Frontal cortex (tissue), 4 donors: ENCODE results near the gene ZNF774. TPM values are rescaled to one million over a fixed set of nuclear protein-coding genes. Genes with fewer than 3 reads are reported as not detected.
"Not testable (repeated sequence)": the region's sequence is repeated elsewhere in the genome, so short reads cannot be mapped to it uniquely, and the experiment has no call there.

Experiments used
- DNase-seq, 2 donors: peaks; one replicate each; pipeline ENCODE4 v3.0.0; 2012; ENCODE audit warnings: low spot score in 2 of 2
- FAIRE-seq: peaks from 2 replicates; lab custom pipeline; 2012; peaks lifted over from hg19 to GRCh38; lab: Jason Lieb, UNC
- total RNA-seq: library from RNA; depleted of rRNA; stranded (reverse); fragments of >200 nt; gene quantifications from one replicate; pipeline ENCODE4 v1.2.3, GENCODE V29; 2014
- donor health status: control.
- donor health status: control.
- donor health status: control.

Gene ZNF774
- 4.5 TPM for total RNA-seq

- DNase-seq: peak; percentile 96 to 98
- FAIRE-seq: peak; percentile 17
These were observed at the start of gene ZNF774 for GRCh38 chr15:90352107-90352893. ZNF774 (plus strand) TSS chr15:90352284; CDS start chr15:90354661, 2,377 bp downstream.

- DNase-seq, FAIRE-seq: not testable (repeated sequence)
These were observed 46.7 kb upstream of the ZNF774 start for GRCh38 chr15:90305355-90305754.

- FAIRE-seq: no peak
These were observed 46.2 kb upstream of the ZNF774 start for GRCh38 chr15:90305932-90306331.

GRCh38 chr15:90306560-90306959 is 45.5 kb upstream of the ZNF774 start:
- FAIRE-seq (no peak), DNase-seq (no peak)

More at GRCh38 chr15:90305932-90306331, 46.2 kb upstream of the ZNF774 start:
- DNase-seq: no peak

GRCh38 chr15:90307661-90308060 is 44.4 kb upstream of the ZNF774 start:
- FAIRE-seq (no peak), DNase-seq (no peak)

GRCh38 chr15:90309020-90309419 is 43.1 kb upstream of the ZNF774 start:
- FAIRE-seq (no peak), DNase-seq (no peak)

GRCh38 chr15:90315278-90315982 is 36.7 kb upstream of the ZNF774 start:
- FAIRE-seq (no peak), DNase-seq (peak in 1 of 2 donors; percentile 17)

GRCh38 chr15:90316139-90316538 is 35.9 kb upstream of the ZNF774 start:
- DNase-seq: no peak
- FAIRE-seq: no peak

GRCh38 chr15:90318591-90318990 is 33.5 kb upstream of the ZNF774 start:
- DNase-seq (no peak), FAIRE-seq (no peak)

GRCh38 chr15:90320062-90320884 is 31.8 kb upstream of the ZNF774 start:
- no peak for FAIRE-seq
- peak; percentile 54 to 85 for DNase-seq

GRCh38 chr15:90320885-90321278 is 31.2 kb upstream of the ZNF774 start:
- FAIRE-seq (no peak), DNase-seq (no peak)

GRCh38 chr15:90322538-90322937 is 29.5 kb upstream of the ZNF774 start:
- FAIRE-seq: no peak

GRCh38 chr15:90325726-90326125 is 26.4 kb upstream of the ZNF774 start:
- FAIRE-seq: no peak
- no peak for DNase-seq

More at GRCh38 chr15:90322538-90322937, 29.5 kb upstream of the ZNF774 start:
- DNase-seq: no peak

GRCh38 chr15:90326441-90326840 is 25.6 kb upstream of the ZNF774 start:
- no peak for FAIRE-seq
- no peak for DNase-seq

GRCh38 chr15:90327311-90327710 is 24.8 kb upstream of the ZNF774 start:
- FAIRE-seq (no peak), DNase-seq (no peak)

- FAIRE-seq (no peak), DNase-seq (no peak)
These were observed 17.8 kb upstream of the ZNF774 start for GRCh38 chr15:90334304-90334731.

- DNase-seq (no peak), FAIRE-seq (no peak)
These were observed 15.4 kb upstream of the ZNF774 start for GRCh38 chr15:90336705-90337141.

GRCh38 chr15:90337256-90337655 is 14.8 kb upstream of the ZNF774 start:
- DNase-seq (no peak), FAIRE-seq (no peak)

GRCh38 chr15:90338532-90338931 is 13.6 kb upstream of the ZNF774 start:
- DNase-seq (no peak), FAIRE-seq (no peak)

- DNase-seq: no peak
- no peak for FAIRE-seq
These were observed 11.7 kb upstream of the ZNF774 start for GRCh38 chr15:90340345-90340744.
